IMR-90 (cell line): ENCODE results near the gene DPH6. TPM values are rescaled to one million over a fixed set of nuclear protein-coding genes. Genes with fewer than 3 reads are reported as not detected.

ENCODE experiments used
- ATAC-seq: fragments of 200-7000 bp; cut with Tn5 transposase; 2 replicates; pipeline ENCODE4 v1.9.1; 2020; ENCODE audit warnings: low read depth, mild to moderate bottlenecking, moderate library complexity
- BruUV-seq: library from RNA; stranded (reverse); fragments of 400-500 nt; replicated peaks from 2 replicates; lab custom pipeline; 2021; lab: Mats Ljungman, UMichigan
- CTCF ChIA-PET: fragments of 300-600 bp; formaldehyde crosslinking; extraction: SDS; loops from one replicate; lab custom pipeline; 2021; ENCODE audit warnings: antibody characterized with exemption; lab: Yijun Ruan, JAX
- POLR2A ChIA-PET: fragments of 300-600 bp; sonication (Branson Sonifier 250); formaldehyde crosslinking; loops from one replicate; lab custom pipeline; 2022; ENCODE audit warnings: antibody characterized with exemption; ENCODE audit not compliant: unreplicated experiment; lab: Charles Lee
- DNase-seq: peaks from one replicate; pipeline ENCODE4 v3.0.0; 2013
- H2AFZ ChIP-seq: replicated peaks from 2 replicates; pipeline ENCODE3; 2013; ENCODE audit warnings: low read length, mild to moderate bottlenecking; ENCODE audit not compliant: poor library complexity
- H2AK5ac ChIP-seq: 2 replicates; pipeline ENCODE4 v1.6.1; 2013; ENCODE audit warnings: low read depth, low read length, inconsistent platforms
- H2AK9ac ChIP-seq: replicated peaks from 2 replicates; pipeline ENCODE3; 2013; ENCODE audit warnings: mild to moderate bottlenecking, low read depth, low read length, moderate library complexity; ENCODE audit not compliant: poor library complexity
- H2BK120ac ChIP-seq: 2 replicates; pipeline ENCODE4 v1.6.1; 2013; ENCODE audit warnings: low read depth, low read length, inconsistent platforms
- H2BK15ac ChIP-seq: 3 replicates; pipeline ENCODE4 v1.6.1; 2013; ENCODE audit warnings: low read depth, low read length, inconsistent platforms
- H2BK20ac ChIP-seq: 2 replicates; pipeline ENCODE4 v1.6.1; 2013; ENCODE audit warnings: low read depth, mild to moderate bottlenecking, inconsistent platforms, low read length, moderate library complexity
- H2BK5ac ChIP-seq: 2 replicates; pipeline ENCODE4 v1.6.1; 2013; ENCODE audit warnings: mild to moderate bottlenecking, low read depth, low read length, inconsistent platforms; ENCODE audit not compliant: poor library complexity, severe bottlenecking
- H3K14ac ChIP-seq: replicated peaks from 2 replicates; pipeline ENCODE4 v1.6.1; 2013; ENCODE audit warnings: low read depth, low read length, inconsistent platforms
- H3K18ac ChIP-seq: 2 replicates; pipeline ENCODE4 v1.6.1; 2013; ENCODE audit warnings: low read depth, low read length, control low read depth
- H3K23ac ChIP-seq: 2 replicates; pipeline ENCODE4 v1.6.1; 2013; ENCODE audit warnings: low read depth, low read length, inconsistent platforms
- H3K27ac ChIP-seq: 2 replicates; pipeline ENCODE4 v1.5.1; 2013; ENCODE audit warnings: mild to moderate bottlenecking, control low read depth, low read length; ENCODE audit not compliant: insufficient read depth
- H3K27me3 ChIP-seq: 2 replicates; pipeline ENCODE4 v1.6.1; 2013; ENCODE audit warnings: low read length; ENCODE audit not compliant: control insufficient read depth, insufficient read depth
- H3K36me3 ChIP-seq: 2 replicates; pipeline ENCODE4 v1.6.1; 2013; ENCODE audit warnings: low read length, mixed read lengths; ENCODE audit not compliant: control insufficient read depth, insufficient read depth
- H3K4ac ChIP-seq: 2 replicates; pipeline ENCODE4 v1.6.1; 2013; ENCODE audit warnings: low read depth, low read length, inconsistent platforms
- H3K4me1 ChIP-seq: 2 replicates; pipeline ENCODE4 v1.6.1; 2013; ENCODE audit warnings: low read length, mixed read lengths; ENCODE audit not compliant: control insufficient read depth, insufficient read depth
- H3K4me2 ChIP-seq: 2 replicates; pipeline ENCODE4 v1.6.1; 2013; ENCODE audit warnings: low read depth, mild to moderate bottlenecking, control low read depth, low read length, moderate library complexity
- H3K4me3 ChIP-seq: 2 replicates; pipeline ENCODE4 v1.5.1; 2013; ENCODE audit warnings: low read depth, mild to moderate bottlenecking, control low read depth, low read length, moderate library complexity; ENCODE audit not compliant: insufficient read depth
- H3K56ac ChIP-seq: 2 replicates; pipeline ENCODE4 v1.6.1; 2013; ENCODE audit warnings: low read length, inconsistent platforms; ENCODE audit not compliant: insufficient read depth; ENCODE audit errors: extremely low read depth
- H3K79me1 ChIP-seq, 2 experiments: 2 replicates each; pipeline ENCODE4 v1.6.1; 2013; ENCODE audit warnings: low read length in 2 of 2, inconsistent platforms in 1 of 2, low read depth in 1 of 2
- H3K9ac ChIP-seq: 2 replicates; pipeline ENCODE4 v1.6.1; 2013; ENCODE audit warnings: low read depth, low read length, control low read depth
- H3K9me1 ChIP-seq: 2 replicates; pipeline ENCODE4 v1.6.1; 2013; ENCODE audit warnings: low read length, inconsistent platforms; ENCODE audit not compliant: insufficient read depth
- H3K9me3 ChIP-seq: 2 replicates; pipeline ENCODE4 v1.6.1; 2013; ENCODE audit warnings: low read length; ENCODE audit not compliant: control insufficient read depth, insufficient read depth
- H4K20me1 ChIP-seq: 2 replicates; pipeline ENCODE4 v1.6.1; 2013; ENCODE audit warnings: low read length, inconsistent platforms; ENCODE audit not compliant: insufficient read depth
- H4K5ac ChIP-seq: 2 replicates; pipeline ENCODE4 v1.6.1; 2013; ENCODE audit warnings: mild to moderate bottlenecking, low read depth, low read length, control low read depth
- H4K8ac ChIP-seq, 2 experiments: 2 replicates each; pipeline ENCODE4 v1.6.1; 2013; ENCODE audit warnings: low read depth in 2 of 2, low read length in 2 of 2, control low read depth in 1 of 2, inconsistent platforms in 1 of 2
- H4K91ac ChIP-seq: 2 replicates; pipeline ENCODE4 v1.6.1; 2013; ENCODE audit warnings: low read depth, low read length, inconsistent platforms; ENCODE audit not compliant: insufficient read depth
- BHLHE40 ChIP-seq: fragments of 150-350 bp; IDR thresholded peaks from 2 replicates; pipeline ENCODE4 v1.6.1; 2016; ENCODE audit warnings: mild to moderate bottlenecking, low read depth, low read length
- CEBPB ChIP-seq: IDR thresholded peaks from 2 replicates; pipeline ENCODE4 v1.6.1; 2012; ENCODE audit warnings: low read depth, low read length, improper control_type of control experiment
- CHD1 ChIP-seq: IDR thresholded peaks from 2 replicates; pipeline ENCODE4 v1.6.1; 2012; ENCODE audit warnings: low read depth, low read length, improper control_type of control experiment
- FOS ChIP-seq: fragments of 150-350 bp; IDR thresholded peaks from 2 replicates; pipeline ENCODE4 v1.6.1; 2016; ENCODE audit warnings: low read depth, low read length
- MAFK ChIP-seq: IDR thresholded peaks from 2 replicates; pipeline ENCODE4 v1.6.1; 2012; ENCODE audit warnings: low read depth, low read length, improper control_type of control experiment
- MAZ ChIP-seq: IDR thresholded peaks from 2 replicates; pipeline ENCODE4 v1.6.1; 2012; ENCODE audit warnings: low read depth, mild to moderate bottlenecking, low read length, improper control_type of control experiment, moderate library complexity, borderline replicate concordance
- MXI1 ChIP-seq: IDR thresholded peaks from 2 replicates; pipeline ENCODE4 v1.6.1; 2012; ENCODE audit warnings: low read depth, mild to moderate bottlenecking, low read length, moderate library complexity, borderline replicate concordance
- NFE2L2 ChIP-seq: fragments of 150-350 bp; IDR thresholded peaks from 2 replicates; pipeline ENCODE4 v1.6.1; 2016; ENCODE audit warnings: low read depth, mild to moderate bottlenecking, low read length
- POLR2A ChIP-seq: IDR thresholded peaks from 2 replicates; pipeline ENCODE4 v1.6.1; 2012; ENCODE audit warnings: mild to moderate bottlenecking, low read depth, low read length
- RAD21 ChIP-seq: IDR thresholded peaks from 2 replicates; pipeline ENCODE4 v1.6.1; 2012; ENCODE audit warnings: low read length, improper control_type of control experiment
- RCOR1 ChIP-seq: IDR thresholded peaks from 2 replicates; pipeline ENCODE4 v1.6.1; 2012; ENCODE audit warnings: mild to moderate bottlenecking, low read length, improper control_type of control experiment; ENCODE audit not compliant: insufficient replicate concordance
- RFX5 ChIP-seq: IDR thresholded peaks from 2 replicates; pipeline ENCODE4 v1.8.0; 2012; ENCODE audit warnings: low read depth, mild to moderate bottlenecking, low read length, moderate library complexity
- SMC3 ChIP-seq: fragments of 150-350 bp; IDR thresholded peaks from 2 replicates; pipeline ENCODE4 v1.6.1; 2016; ENCODE audit warnings: low read depth, mild to moderate bottlenecking, antibody characterized with exemption, low read length, moderate library complexity
- WGBS, 2 experiments: methylation state at CpG; one replicate each; pipeline versions ENCODE4 v1.1.5 to v1.1.7; 2013; ENCODE audit warnings: missing lambda C conversion rate in 2 of 2; ENCODE audit not compliant: insufficient read length in 1 of 2; ENCODE audit errors: extremely low coverage in 2 of 2; 5-methylcytosine and 5-hydroxymethylcytosine counted together
- dilution Hi-C: fragments of 300-500 bp; cut with HindIII; formaldehyde crosslinking; loops from one replicate; pipeline ENCODE4 v1.14.3; 2018; ENCODE audit warnings: low sequenced_read_pairs; ENCODE audit not compliant: unreplicated experiment
- in situ Hi-C: fragments of 300-500 bp; cut with MboI; formaldehyde crosslinking; loops from 3 replicates; pipeline ENCODE4 v1.14.3; 2019; ENCODE audit warnings: low sequenced_read_pairs, inconsistent platforms, mixed read lengths
- intact Hi-C: fragments of 100-400 bp; cut with micrococcal nuclease; formaldehyde crosslinking; loops from 2 replicates; pipeline ENCODE4 v1.10.0; 2022
- polyA plus RNA-seq, 3 experiments: library from polyadenylated mRNA; depleted of rRNA; stranded (reverse); fragments of >200 nt; gene quantifications; 2 replicates each; pipeline ENCODE4 v1.2.3, GENCODE V29; 2012; ENCODE audit warnings: low replicate concordance in 1 of 3
- total RNA-seq: library from RNA; depleted of rRNA; stranded (reverse); fragments of >200 nt; gene quantifications from 2 replicates; pipeline ENCODE4 v1.2.3, GENCODE V29; 2012
- TF ChIP-seq, protein P1 (sequence below): conservative IDR thresholded peaks from 2 replicates; pipeline ENCODE4 v1.5.1; 2012; ENCODE audit warnings: mild to moderate bottlenecking, low read depth, low read length, improper control_type of control experiment
- TF ChIP-seq, protein P2 (sequence below): fragments of 150-350 bp; IDR thresholded peaks from 2 replicates; pipeline ENCODE4 v1.6.1; 2016; ENCODE audit warnings: low read depth, mild to moderate bottlenecking, low read length, moderate library complexity, borderline replicate concordance
- TF ChIP-seq, protein P3 (sequence below): fragments of 150-350 bp; IDR thresholded peaks from 2 replicates; pipeline ENCODE4 v1.6.1; 2017; ENCODE audit warnings: mild to moderate bottlenecking, antibody characterized with exemption, low read length, low read depth

The DPH6 gene
- total and polyA plus RNA-seq, 2 of the 4 experiments (the other 2 are of a cell fraction): 6.1 to 8.1 TPM

DNA sequence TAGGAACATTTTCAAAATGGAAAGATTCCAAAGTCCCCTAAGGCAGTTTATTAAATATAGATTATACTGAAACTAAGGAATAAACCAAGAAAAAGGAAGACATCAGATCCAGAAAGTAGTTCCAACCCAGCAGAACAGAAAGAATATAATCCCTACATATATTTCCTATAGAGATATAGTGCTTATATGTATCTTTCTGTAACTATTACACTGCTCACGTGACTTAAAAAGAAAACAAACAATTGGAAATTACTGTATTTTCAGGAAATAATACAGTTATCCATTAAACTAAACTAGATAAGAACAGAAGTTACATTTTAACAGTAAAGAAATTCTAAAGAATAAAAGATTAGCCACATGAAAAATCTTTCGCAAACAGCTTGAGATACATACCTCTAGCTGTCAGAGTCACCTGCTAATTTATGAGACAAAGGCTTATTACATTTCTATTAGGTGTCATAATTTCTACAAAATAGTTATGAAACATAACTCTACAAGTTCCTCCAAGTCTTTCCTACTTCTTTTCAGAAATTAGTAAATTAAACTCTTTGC, 10.5 kb downstream of the DPH6 start:
- no peak for ATAC-seq
- intact Hi-C loops: no loop called here

More for the DNA sequence above, 10.5 kb downstream of the DPH6 start:
- Histone ChIP-seq H3K27ac (no peak overlapping the region), H3K79me1 (peaks cover 3% of the 10 kb centered on the region in 2 experiments; a peak in 2 of 4 replicates), H2BK120ac (no peak overlapping the region), H3K9ac (no peak overlapping the region), H2BK20ac (no peak overlapping the region), H4K5ac (no peak overlapping the region), H4K20me1 (no peaks in the 10 kb centered on the region), H3K23ac (no peak overlapping the region), H3K4me1 (peaks cover 5% of the 10 kb centered on the region), H2BK15ac (no peak overlapping the region), H3K4ac (no peak overlapping the region), H3K14ac (no peak overlapping the region), H2AK5ac (no peak overlapping the region), H3K18ac (no peak overlapping the region), H3K27me3 (no peaks in the 10 kb centered on the region), H2BK5ac (no peak overlapping the region), H3K9me1 (no peaks in the 10 kb centered on the region), H4K91ac (no peak overlapping the region), H4K8ac (no peak overlapping the region), H3K56ac (no peak overlapping the region), H3K4me3 (no peak overlapping the region), H3K4me2 (no peak overlapping the region), H3K36me3 (0 out of 2 replicates have a peak, but pooled peaks cover 1% of the 10 kb centered on the region), H3K9me3 (no peaks in the 10 kb centered on the region), H2AK9ac (no peak overlapping the region), H2AFZ (no peak overlapping the region)
- in situ Hi-C loops: loop anchor here (25.0 kb wide), 1 partner anchor 952 kb away; no protein-coding TSS in a partner anchor
- dilution Hi-C loops: no loop called here
- TF ChIP-seq, protein P1, sequence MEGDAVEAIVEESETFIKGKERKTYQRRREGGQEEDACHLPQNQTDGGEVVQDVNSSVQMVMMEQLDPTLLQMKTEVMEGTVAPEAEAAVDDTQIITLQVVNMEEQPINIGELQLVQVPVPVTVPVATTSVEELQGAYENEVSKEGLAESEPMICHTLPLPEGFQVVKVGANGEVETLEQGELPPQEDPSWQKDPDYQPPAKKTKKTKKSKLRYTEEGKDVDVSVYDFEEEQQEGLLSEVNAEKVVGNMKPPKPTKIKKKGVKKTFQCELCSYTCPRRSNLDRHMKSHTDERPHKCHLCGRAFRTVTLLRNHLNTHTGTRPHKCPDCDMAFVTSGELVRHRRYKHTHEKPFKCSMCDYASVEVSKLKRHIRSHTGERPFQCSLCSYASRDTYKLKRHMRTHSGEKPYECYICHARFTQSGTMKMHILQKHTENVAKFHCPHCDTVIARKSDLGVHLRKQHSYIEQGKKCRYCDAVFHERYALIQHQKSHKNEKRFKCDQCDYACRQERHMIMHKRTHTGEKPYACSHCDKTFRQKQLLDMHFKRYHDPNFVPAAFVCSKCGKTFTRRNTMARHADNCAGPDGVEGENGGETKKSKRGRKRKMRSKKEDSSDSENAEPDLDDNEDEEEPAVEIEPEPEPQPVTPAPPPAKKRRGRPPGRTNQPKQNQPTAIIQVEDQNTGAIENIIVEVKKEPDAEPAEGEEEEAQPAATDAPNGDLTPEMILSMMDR: no peak
- TF ChIP-seq MXI1 (no peak), SMC3 (no peak), RFX5 (no peak), RCOR1 (no peak), NFE2L2 (no peak), MAFK (no peak), POLR2A (no peak), CHD1 (no peak), FOS (no peak), CEBPB (no peak), BHLHE40 (no peak), RAD21 (no peak), MAZ (no peak)
- TF ChIP-seq, protein P2, sequence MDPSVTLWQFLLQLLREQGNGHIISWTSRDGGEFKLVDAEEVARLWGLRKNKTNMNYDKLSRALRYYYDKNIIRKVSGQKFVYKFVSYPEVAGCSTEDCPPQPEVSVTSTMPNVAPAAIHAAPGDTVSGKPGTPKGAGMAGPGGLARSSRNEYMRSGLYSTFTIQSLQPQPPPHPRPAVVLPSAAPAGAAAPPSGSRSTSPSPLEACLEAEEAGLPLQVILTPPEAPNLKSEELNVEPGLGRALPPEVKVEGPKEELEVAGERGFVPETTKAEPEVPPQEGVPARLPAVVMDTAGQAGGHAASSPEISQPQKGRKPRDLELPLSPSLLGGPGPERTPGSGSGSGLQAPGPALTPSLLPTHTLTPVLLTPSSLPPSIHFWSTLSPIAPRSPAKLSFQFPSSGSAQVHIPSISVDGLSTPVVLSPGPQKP: no peak
- TF ChIP-seq, protein P3, sequence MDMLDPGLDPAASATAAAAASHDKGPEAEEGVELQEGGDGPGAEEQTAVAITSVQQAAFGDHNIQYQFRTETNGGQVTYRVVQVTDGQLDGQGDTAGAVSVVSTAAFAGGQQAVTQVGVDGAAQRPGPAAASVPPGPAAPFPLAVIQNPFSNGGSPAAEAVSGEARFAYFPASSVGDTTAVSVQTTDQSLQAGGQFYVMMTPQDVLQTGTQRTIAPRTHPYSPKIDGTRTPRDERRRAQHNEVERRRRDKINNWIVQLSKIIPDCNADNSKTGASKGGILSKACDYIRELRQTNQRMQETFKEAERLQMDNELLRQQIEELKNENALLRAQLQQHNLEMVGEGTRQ: no peak
- WGBS, 2 experiments: no CpG with 5 or more reads among the region's 2 CpGs
- no peak for DNase-seq
- BruUV-seq: no TSS peak
- POLR2A ChIA-PET: no interaction called here
- CTCF ChIA-PET: interaction anchor here (1.0 kb wide), 1 partner anchor 15 kb away, joined by 3 read pairs; no protein-coding TSS in a partner anchor
